Liver (tissue), 3 donors: ENCODE measurements around the gene NELFCD.

Experiments used
- FOXA2 ChIP-seq: IDR thresholded peaks from 2 replicates; pipeline ENCODE4 v1.6.1; 2016; ENCODE audit warnings: antibody characterized with exemption
- GABPA ChIP-seq, 2 donors: IDR thresholded peaks in 1 of 2; conservative IDR thresholded peaks in 1 of 2; 2 replicates each; pipeline ENCODE4 v1.6.1; 2016; ENCODE audit warnings: antibody characterized with exemption in 2 of 2, mild to moderate bottlenecking in 1 of 2, moderate library complexity in 1 of 2
- JUND ChIP-seq, 2 donors: IDR thresholded peaks; 2 replicates each; pipeline ENCODE4 v1.6.1; 2016; ENCODE audit warnings: antibody characterized with exemption in 2 of 2
- NR2F2 ChIP-seq: IDR thresholded peaks from 2 replicates; pipeline ENCODE4 v1.6.1; 2016; ENCODE audit warnings: antibody characterized with exemption
- RAD21 ChIP-seq, 2 donors: IDR thresholded peaks; 2 replicates each; pipeline ENCODE4 v1.6.1; 2016; ENCODE audit warnings: antibody characterized with exemption in 2 of 2, mild to moderate bottlenecking in 2 of 2
- REST ChIP-seq: IDR thresholded peaks from 2 replicates; pipeline ENCODE4 v1.6.1; 2016; ENCODE audit warnings: antibody characterized with exemption, mild to moderate bottlenecking
- SP1 ChIP-seq: IDR thresholded peaks from 2 replicates; pipeline ENCODE4 v1.6.1; 2018; ENCODE audit warnings: antibody characterized with exemption, mild to moderate bottlenecking
- TAF1 ChIP-seq: conservative IDR thresholded peaks from 2 replicates; pipeline ENCODE4 v1.6.1; 2016; ENCODE audit warnings: antibody characterized with exemption, mild to moderate bottlenecking
- TF ChIP-seq, protein P1 (sequence below): fragments of 150-350 bp; IDR thresholded peaks from 2 replicates; pipeline ENCODE4 v1.5.1; 2017; ENCODE audit warnings: improper control_type of control experiment, low read depth, low read length; ENCODE audit not compliant: missing input control
- TF ChIP-seq, protein P2 (sequence below): IDR thresholded peaks from 2 replicates; pipeline ENCODE4 v1.6.1; 2016; ENCODE audit warnings: antibody characterized with exemption
- donor health status: healthy.
- donor health status: healthy.

- TF ChIP-seq, protein P1, sequence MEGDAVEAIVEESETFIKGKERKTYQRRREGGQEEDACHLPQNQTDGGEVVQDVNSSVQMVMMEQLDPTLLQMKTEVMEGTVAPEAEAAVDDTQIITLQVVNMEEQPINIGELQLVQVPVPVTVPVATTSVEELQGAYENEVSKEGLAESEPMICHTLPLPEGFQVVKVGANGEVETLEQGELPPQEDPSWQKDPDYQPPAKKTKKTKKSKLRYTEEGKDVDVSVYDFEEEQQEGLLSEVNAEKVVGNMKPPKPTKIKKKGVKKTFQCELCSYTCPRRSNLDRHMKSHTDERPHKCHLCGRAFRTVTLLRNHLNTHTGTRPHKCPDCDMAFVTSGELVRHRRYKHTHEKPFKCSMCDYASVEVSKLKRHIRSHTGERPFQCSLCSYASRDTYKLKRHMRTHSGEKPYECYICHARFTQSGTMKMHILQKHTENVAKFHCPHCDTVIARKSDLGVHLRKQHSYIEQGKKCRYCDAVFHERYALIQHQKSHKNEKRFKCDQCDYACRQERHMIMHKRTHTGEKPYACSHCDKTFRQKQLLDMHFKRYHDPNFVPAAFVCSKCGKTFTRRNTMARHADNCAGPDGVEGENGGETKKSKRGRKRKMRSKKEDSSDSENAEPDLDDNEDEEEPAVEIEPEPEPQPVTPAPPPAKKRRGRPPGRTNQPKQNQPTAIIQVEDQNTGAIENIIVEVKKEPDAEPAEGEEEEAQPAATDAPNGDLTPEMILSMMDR: no peak
- TF ChIP-seq JUND (IDR thresholded peaks at IDR 0.05): no peak
- TF ChIP-seq, protein P2, sequence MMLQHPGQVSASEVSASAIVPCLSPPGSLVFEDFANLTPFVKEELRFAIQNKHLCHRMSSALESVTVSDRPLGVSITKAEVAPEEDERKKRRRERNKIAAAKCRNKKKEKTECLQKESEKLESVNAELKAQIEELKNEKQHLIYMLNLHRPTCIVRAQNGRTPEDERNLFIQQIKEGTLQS: no peak
- TF ChIP-seq NR2F2: no peak
- no peak for TF ChIP-seq GABPA (IDR thresholded peaks at IDR 0.05 in 1 of 2, conservative IDR thresholded peaks at IDR 0.05 in 1 of 2)
- no peak for TF ChIP-seq TAF1
- no peak for TF ChIP-seq FOXA2
- TF ChIP-seq RAD21 (IDR thresholded peaks at IDR 0.05): no peak
- no peak for TF ChIP-seq REST
- no peak for TF ChIP-seq SP1
Measured at GRCh38 chr20:58944610-58945009, 36.4 kb upstream of the NELFCD start.
